HCT116 (cell line): ENCODE measurements around the gene TSC22D3. TPM values are rescaled to one million over a fixed set of nuclear protein-coding genes. Genes with fewer than 3 reads are reported as not detected.

Source experiments
- ATAC-seq: fragments of 200-7000 bp; cut with Tn5 transposase; 2 replicates; pipeline ENCODE4 v1.9.1; 2020; ENCODE audit warnings: mild to moderate bottlenecking, moderate library complexity
- BruUV-seq: library from RNA; stranded (reverse); fragments of 400-500 nt; replicated peaks from 2 replicates; lab custom pipeline; 2021; lab: Mats Ljungman, UMichigan
- CTCF ChIA-PET: fragments of 300-600 bp; sonication (Branson Sonifier 250); formaldehyde crosslinking; loops from one replicate; lab custom pipeline; 2021; ENCODE audit warnings: antibody characterized with exemption; lab: Charles Lee
- POLR2A ChIA-PET: fragments of 300-600, 350-600 bp; sonication (Branson Sonifier 250); formaldehyde crosslinking; loops from one replicate; lab custom pipeline; 2021; ENCODE audit warnings: antibody characterized with exemption; lab: Charles Lee
- RAD21 ChIA-PET, 2 experiments: fragments of 300-600 bp; sonication (Branson Sonifier 250); formaldehyde crosslinking; loops; one replicate each; lab custom pipeline; 2023; ENCODE audit warnings: low total read pairs in 2 of 2; ENCODE audit not compliant: uncharacterized antibody in 2 of 2, unreplicated experiment in 2 of 2, low non-redundant PET in 1 of 2; lab: Charles Lee
- DNase-seq: peaks from one replicate; pipeline ENCODE4 v3.0.0-alpha.2; 2010; ENCODE audit warnings: low read depth, low spot score
- H2AFZ ChIP-seq: fragments of 200-600 bp; shearing (Covaris generic), sonication (generic); 2 replicates; pipeline ENCODE4 v1.6.1; 2017; ENCODE audit warnings: low read depth, mixed run types, mixed read lengths, antibody characterized with exemption, low read length; ENCODE audit not compliant: poor library complexity, severe bottlenecking
- H3K27ac ChIP-seq: 2 replicates; pipeline ENCODE4 v1.5.1; 2012; ENCODE audit warnings: low read depth, low read length
- H3K27me3 ChIP-seq: fragments of 200-600 bp; sonication (generic); 2 replicates; pipeline ENCODE4 v1.6.1; 2016; ENCODE audit warnings: mixed run types, low read length, mixed read lengths; ENCODE audit not compliant: insufficient read depth
- H3K36me3 ChIP-seq, 2 experiments: fragments of 200-500 bp in 1 of 2; fragments of 200-600 bp in 1 of 2; sonication (Bioruptor generic) in 1 of 2; sonication (generic) in 1 of 2; 2 replicates each; pipeline versions ENCODE4 v1.5.1 to v1.6.1; 2014 to 2016; ENCODE audit warnings: low read length in 2 of 2, inconsistent platforms in 1 of 2, mixed read lengths in 1 of 2, mixed run types in 1 of 2; ENCODE audit not compliant: insufficient read depth in 2 of 2, control insufficient read depth in 1 of 2
- H3K4me1 ChIP-seq, 2 experiments: fragments of 200-600 bp in 1 of 2; sonication (generic) in 1 of 2; 2 replicates each; pipeline versions ENCODE4 v1.5.1 to v1.6.1; 2012 to 2017; ENCODE audit warnings: low read length in 2 of 2, inconsistent platforms in 1 of 2, mild to moderate bottlenecking in 1 of 2, mixed read lengths in 1 of 2, mixed run types in 1 of 2, moderate library complexity in 1 of 2; ENCODE audit not compliant: insufficient read depth in 2 of 2, control insufficient read depth in 1 of 2
- H3K4me2 ChIP-seq: fragments of 200-600 bp; sonication (generic); 2 replicates; pipeline ENCODE4 v1.6.1; 2017; ENCODE audit warnings: mixed run types, low read length, mixed read lengths
- H3K4me3 ChIP-seq, 2 experiments: fragments of 200-600 bp in 1 of 2; sonication (generic) in 1 of 2; replicated peaks in 1 of 2; 2 replicates each; pipeline ENCODE4 v1.5.1; 2011 to 2016; ENCODE audit warnings: low read length in 2 of 2, control low read depth in 1 of 2, low read depth in 1 of 2, mild to moderate bottlenecking in 1 of 2, mixed read lengths in 1 of 2, mixed run types in 1 of 2
- H3K79me2 ChIP-seq: fragments of 200-600 bp; sonication (generic); 2 replicates; pipeline ENCODE4 v1.6.1; 2017; ENCODE audit warnings: mild to moderate bottlenecking, mixed run types, low read length, moderate library complexity, mixed read lengths; ENCODE audit not compliant: insufficient read depth
- H3K9ac ChIP-seq: fragments of 200-600 bp; sonication (generic); 2 replicates; pipeline ENCODE4 v1.6.1; 2016; ENCODE audit warnings: low read length, mixed read lengths
- H3K9me2 ChIP-seq: fragments of 200-600 bp; sonication (generic), shearing (Covaris generic); 2 replicates; pipeline ENCODE4 v1.6.1; 2017; ENCODE audit warnings: mixed run types, mild to moderate bottlenecking, moderate library complexity; ENCODE audit not compliant: insufficient read depth
- H3K9me3 ChIP-seq, 2 experiments: fragments of 200-500 bp in 1 of 2; fragments of 200-600 bp in 1 of 2; sonication (Bioruptor generic) in 1 of 2; sonication (generic) in 1 of 2; 2 replicates each; pipeline ENCODE4 v1.6.1; 2014 to 2017; ENCODE audit warnings: low read length in 2 of 2, mixed read lengths in 2 of 2, inconsistent platforms in 1 of 2, low read depth in 1 of 2, mild to moderate bottlenecking in 1 of 2, mixed run types in 1 of 2, moderate library complexity in 1 of 2; ENCODE audit not compliant: control insufficient read depth in 1 of 2, insufficient read depth in 1 of 2
- H4K20me1 ChIP-seq: fragments of 200-600 bp; sonication (generic), shearing (Covaris generic); 2 replicates; pipeline ENCODE4 v1.6.1; 2017; ENCODE audit warnings: mixed run types, mild to moderate bottlenecking, moderate library complexity; ENCODE audit not compliant: insufficient read depth
- CBX3 ChIP-seq: IDR thresholded peaks from 2 replicates; pipeline ENCODE4 v1.6.1; 2012; ENCODE audit warnings: low read depth
- CEBPB ChIP-seq: IDR thresholded peaks from 2 replicates; pipeline ENCODE4 v1.6.1; 2012; ENCODE audit warnings: low read depth
- EZH2 ChIP-seq: fragments of 200-600 bp; sonication (generic); IDR thresholded peaks from 2 replicates; pipeline ENCODE4 v1.6.1; 2017; ENCODE audit warnings: antibody characterized with exemption, mixed run types
- EZH2phosphoT487 ChIP-seq: fragments of 200-600 bp; IDR thresholded peaks from 2 replicates; pipeline ENCODE4 v1.6.1; 2018; ENCODE audit warnings: antibody characterized with exemption, borderline replicate concordance
- FOSL1 ChIP-seq: IDR thresholded peaks from 2 replicates; pipeline ENCODE4 v1.6.1; 2012; ENCODE audit warnings: low read depth
- JUND ChIP-seq: IDR thresholded peaks from 2 replicates; pipeline ENCODE4 v1.6.1; 2012
- POLR2A ChIP-seq: IDR thresholded peaks from 2 replicates; pipeline ENCODE4 v1.7.0; 2011; ENCODE audit warnings: borderline replicate concordance; ENCODE audit not compliant: insufficient read depth, insufficient read length; ENCODE audit errors: extremely low read depth
- POLR2AphosphoS5 ChIP-seq: IDR thresholded peaks from 2 replicates; pipeline ENCODE4 v1.6.1; 2011; ENCODE audit warnings: mild to moderate bottlenecking, low read depth, low read length, moderate library complexity
- RAD21 ChIP-seq: IDR thresholded peaks from 2 replicates; pipeline ENCODE4 v1.6.1; 2012; ENCODE audit warnings: low read depth, mild to moderate bottlenecking
- SIN3A ChIP-seq: IDR thresholded peaks from 2 replicates; pipeline ENCODE4 v1.6.1; 2012; ENCODE audit warnings: low read depth
- SP1 ChIP-seq: IDR thresholded peaks from 2 replicates; pipeline ENCODE4 v1.6.1; 2012; ENCODE audit warnings: low read depth
- SRF ChIP-seq: IDR thresholded peaks from 2 replicates; pipeline ENCODE4 v1.6.1; 2012; ENCODE audit warnings: low read depth
- TCF7L2 ChIP-seq: IDR thresholded peaks from 2 replicates; pipeline ENCODE4 v1.7.0; 2011; ENCODE audit warnings: borderline replicate concordance, inconsistent platforms; ENCODE audit not compliant: insufficient read depth, insufficient read length; ENCODE audit errors: extremely low read depth
- YY1 ChIP-seq: IDR thresholded peaks from 2 replicates; pipeline ENCODE4 v1.6.1; 2011; ENCODE audit warnings: low read length, low read depth, moderate library complexity, mild to moderate bottlenecking; ENCODE audit not compliant: insufficient replicate concordance; ENCODE audit errors: extremely low read depth
- ZNF274 ChIP-seq: fragments of 200-500 bp; sonication (Bioruptor generic); IDR thresholded peaks from 2 replicates; pipeline ENCODE4 v1.6.1; 2014; ENCODE audit warnings: mild to moderate bottlenecking, low read depth, low read length, inconsistent platforms
- intact Hi-C: fragments of 100-400 bp; cut with micrococcal nuclease; formaldehyde crosslinking; loops from 2 replicates; pipeline ENCODE4 v1.10.0; 2022
- total RNA-seq: library from RNA; stranded (reverse); gene quantifications from one replicate; pipeline ENCODE4 v1.2.1, GENCODE V29; 2021; ENCODE audit not compliant: unreplicated experiment
- TF ChIP-seq, protein P1 (sequence below), 3 experiments: fragments of 200-600 bp in 1 of 3; sonication (generic) in 1 of 3; IDR thresholded peaks in 2 of 3; conservative IDR thresholded peaks in 1 of 3; 2 replicates each; pipeline ENCODE4 v1.5.1; 2012 to 2017; ENCODE audit warnings: low read depth in 2 of 3, low read length in 2 of 3, antibody characterized with exemption in 1 of 3, borderline replicate concordance in 1 of 3, control low read depth in 1 of 3, mild to moderate bottlenecking in 1 of 3, mixed read lengths in 1 of 3, mixed run types in 1 of 3, moderate library complexity in 1 of 3; ENCODE audit not compliant: insufficient read depth in 1 of 3
- TF ChIP-seq, protein P2 (sequence below): IDR thresholded peaks from 2 replicates; pipeline ENCODE4 v1.6.1; 2012; ENCODE audit warnings: low read depth

The TSC22D3 gene
- total RNA-seq, 1 experiment from 2014 or later, result 24.6 TPM

DNA sequence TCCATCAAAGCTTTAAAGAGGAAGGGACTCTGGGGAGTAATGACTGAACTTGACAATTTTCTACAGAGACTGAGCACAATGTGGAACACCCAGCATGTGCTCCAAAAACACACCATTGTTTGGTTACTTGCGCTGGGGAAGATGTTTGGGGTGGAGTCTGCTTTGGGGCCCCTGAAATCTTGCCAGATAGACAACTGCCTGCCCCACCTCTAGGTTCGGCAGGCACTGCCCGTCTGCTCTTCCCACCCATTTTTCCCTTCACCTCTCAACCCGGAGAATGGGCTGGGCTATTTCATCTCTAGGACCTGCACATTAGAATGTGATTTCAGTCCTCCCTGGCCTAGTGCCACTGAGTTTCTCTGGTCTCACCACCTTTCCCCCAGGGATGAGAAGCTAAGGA is 41.9 kb downstream of the TSC22D3 start:
- Histone ChIP-seq H3K36me3 (no peaks in the 10 kb centered on the region), H3K9ac (no peak overlapping the region), H3K4me3 (no peak overlapping the region), H3K4me2 (no peak overlapping the region), H3K27me3 (no peaks in the 10 kb centered on the region), H3K79me2 (no peaks in the 10 kb centered on the region), H3K4me1 (peaks cover 26 to 40% of the 10 kb centered on the region in 2 experiments; a peak in 3 of 4 replicates), H2AFZ (no peak overlapping the region), H4K20me1 (no peaks in the 10 kb centered on the region), H3K27ac (no peak overlapping the region), H3K9me2 (no peaks in the 10 kb centered on the region), H3K9me3 (no peaks in the 10 kb centered on the region)
- no peak for ATAC-seq
- TF ChIP-seq YY1 (no peak), CEBPB (no peak), SIN3A (no peak), POLR2A (no peak), RAD21 (no peak), SP1 (no peak), TCF7L2 (no peak), JUND (no peak), ZNF274 (no peak), SRF (no peak), EZH2phosphoT487 (no peak), POLR2AphosphoS5 (no peak), EZH2 (no peak), CBX3 (no peak), FOSL1 (no peak)
- TF ChIP-seq, protein P1, sequence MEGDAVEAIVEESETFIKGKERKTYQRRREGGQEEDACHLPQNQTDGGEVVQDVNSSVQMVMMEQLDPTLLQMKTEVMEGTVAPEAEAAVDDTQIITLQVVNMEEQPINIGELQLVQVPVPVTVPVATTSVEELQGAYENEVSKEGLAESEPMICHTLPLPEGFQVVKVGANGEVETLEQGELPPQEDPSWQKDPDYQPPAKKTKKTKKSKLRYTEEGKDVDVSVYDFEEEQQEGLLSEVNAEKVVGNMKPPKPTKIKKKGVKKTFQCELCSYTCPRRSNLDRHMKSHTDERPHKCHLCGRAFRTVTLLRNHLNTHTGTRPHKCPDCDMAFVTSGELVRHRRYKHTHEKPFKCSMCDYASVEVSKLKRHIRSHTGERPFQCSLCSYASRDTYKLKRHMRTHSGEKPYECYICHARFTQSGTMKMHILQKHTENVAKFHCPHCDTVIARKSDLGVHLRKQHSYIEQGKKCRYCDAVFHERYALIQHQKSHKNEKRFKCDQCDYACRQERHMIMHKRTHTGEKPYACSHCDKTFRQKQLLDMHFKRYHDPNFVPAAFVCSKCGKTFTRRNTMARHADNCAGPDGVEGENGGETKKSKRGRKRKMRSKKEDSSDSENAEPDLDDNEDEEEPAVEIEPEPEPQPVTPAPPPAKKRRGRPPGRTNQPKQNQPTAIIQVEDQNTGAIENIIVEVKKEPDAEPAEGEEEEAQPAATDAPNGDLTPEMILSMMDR (IDR thresholded peaks at IDR 0.05 in 2 of 3, conservative IDR thresholded peaks at IDR 0.05 in 1 of 3; ENCODE audit: borderline replicate concordance in 1 of 3, insufficient read depth in 1 of 3, low read depth in 2 of 3, low read length in 2 of 3), result no peak
- TF ChIP-seq, protein P2, sequence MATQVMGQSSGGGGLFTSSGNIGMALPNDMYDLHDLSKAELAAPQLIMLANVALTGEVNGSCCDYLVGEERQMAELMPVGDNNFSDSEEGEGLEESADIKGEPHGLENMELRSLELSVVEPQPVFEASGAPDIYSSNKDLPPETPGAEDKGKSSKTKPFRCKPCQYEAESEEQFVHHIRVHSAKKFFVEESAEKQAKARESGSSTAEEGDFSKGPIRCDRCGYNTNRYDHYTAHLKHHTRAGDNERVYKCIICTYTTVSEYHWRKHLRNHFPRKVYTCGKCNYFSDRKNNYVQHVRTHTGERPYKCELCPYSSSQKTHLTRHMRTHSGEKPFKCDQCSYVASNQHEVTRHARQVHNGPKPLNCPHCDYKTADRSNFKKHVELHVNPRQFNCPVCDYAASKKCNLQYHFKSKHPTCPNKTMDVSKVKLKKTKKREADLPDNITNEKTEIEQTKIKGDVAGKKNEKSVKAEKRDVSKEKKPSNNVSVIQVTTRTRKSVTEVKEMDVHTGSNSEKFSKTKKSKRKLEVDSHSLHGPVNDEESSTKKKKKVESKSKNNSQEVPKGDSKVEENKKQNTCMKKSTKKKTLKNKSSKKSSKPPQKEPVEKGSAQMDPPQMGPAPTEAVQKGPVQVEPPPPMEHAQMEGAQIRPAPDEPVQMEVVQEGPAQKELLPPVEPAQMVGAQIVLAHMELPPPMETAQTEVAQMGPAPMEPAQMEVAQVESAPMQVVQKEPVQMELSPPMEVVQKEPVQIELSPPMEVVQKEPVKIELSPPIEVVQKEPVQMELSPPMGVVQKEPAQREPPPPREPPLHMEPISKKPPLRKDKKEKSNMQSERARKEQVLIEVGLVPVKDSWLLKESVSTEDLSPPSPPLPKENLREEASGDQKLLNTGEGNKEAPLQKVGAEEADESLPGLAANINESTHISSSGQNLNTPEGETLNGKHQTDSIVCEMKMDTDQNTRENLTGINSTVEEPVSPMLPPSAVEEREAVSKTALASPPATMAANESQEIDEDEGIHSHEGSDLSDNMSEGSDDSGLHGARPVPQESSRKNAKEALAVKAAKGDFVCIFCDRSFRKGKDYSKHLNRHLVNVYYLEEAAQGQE, result no peak
- intact Hi-C loops, result no loop called here
- ChIA-PET CTCF (no interaction called here), RAD21 (no interaction called here), POLR2A (no interaction called here)
- no peak for DNase-seq
- BruUV-seq, result no TSS peak
